ENCODE data around the gene F3. TPM values are rescaled to one million over a fixed set of nuclear protein-coding genes. Genes with fewer than 3 reads are reported as not detected.

F3 gene
- polyA plus RNA-seq, 3 donors, result 0.29 to 3.7 (median 0.77) TPM

DNA sequence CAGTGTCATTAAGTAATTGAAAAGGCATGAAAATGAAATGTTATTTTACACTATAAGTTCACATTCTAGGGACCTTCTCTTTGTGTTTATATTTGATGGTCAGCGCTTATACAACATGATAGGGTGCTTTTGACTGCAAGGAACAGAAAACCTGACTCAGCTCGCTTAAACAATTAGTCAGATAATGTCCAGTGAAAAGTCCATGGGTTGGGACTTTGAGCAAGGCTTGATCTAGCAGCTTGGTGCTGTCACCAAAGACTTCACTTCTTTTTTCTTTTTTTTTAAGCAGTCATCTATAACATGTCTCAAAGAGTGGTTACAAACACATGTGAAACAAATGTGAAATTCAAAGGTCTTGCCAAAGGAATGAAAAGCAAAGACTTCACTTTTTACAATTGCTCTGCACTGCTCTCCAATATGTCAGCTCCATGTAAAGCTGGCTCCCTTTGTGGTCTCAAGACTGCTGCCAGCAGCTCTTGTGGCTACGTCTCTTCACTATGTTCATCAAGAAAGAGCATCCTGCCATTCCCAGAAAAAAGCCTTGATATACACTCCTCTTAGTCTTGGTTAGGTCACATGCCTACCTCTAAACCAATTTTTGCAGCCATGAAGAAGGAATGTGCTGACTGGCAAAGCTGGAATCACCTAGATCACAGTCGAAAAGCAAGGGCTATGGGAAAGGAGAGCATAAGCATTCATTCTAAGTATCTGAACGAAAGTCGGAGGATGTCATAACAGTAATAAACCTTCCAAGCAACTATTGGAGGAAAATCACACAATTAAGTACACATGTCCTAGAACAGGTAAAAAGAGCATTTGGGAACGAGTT, 15.2 kb downstream of the F3 start:
- peaks cover 0 to 26% of the 10 kb centered on the region in 2 donors for H3K36me3 ChIP-seq (replicated peaks in 1 of 2; ENCODE audit: control insufficient read depth in 1 of 2, insufficient read depth in 2 of 2, low read length in 2 of 2)
- peaks cover 0 to 2% (median 0%) of the 10 kb centered on the region in 7 donors for H3K9me3 Mint-ChIP-seq
- TF ChIP-seq, protein P1, sequence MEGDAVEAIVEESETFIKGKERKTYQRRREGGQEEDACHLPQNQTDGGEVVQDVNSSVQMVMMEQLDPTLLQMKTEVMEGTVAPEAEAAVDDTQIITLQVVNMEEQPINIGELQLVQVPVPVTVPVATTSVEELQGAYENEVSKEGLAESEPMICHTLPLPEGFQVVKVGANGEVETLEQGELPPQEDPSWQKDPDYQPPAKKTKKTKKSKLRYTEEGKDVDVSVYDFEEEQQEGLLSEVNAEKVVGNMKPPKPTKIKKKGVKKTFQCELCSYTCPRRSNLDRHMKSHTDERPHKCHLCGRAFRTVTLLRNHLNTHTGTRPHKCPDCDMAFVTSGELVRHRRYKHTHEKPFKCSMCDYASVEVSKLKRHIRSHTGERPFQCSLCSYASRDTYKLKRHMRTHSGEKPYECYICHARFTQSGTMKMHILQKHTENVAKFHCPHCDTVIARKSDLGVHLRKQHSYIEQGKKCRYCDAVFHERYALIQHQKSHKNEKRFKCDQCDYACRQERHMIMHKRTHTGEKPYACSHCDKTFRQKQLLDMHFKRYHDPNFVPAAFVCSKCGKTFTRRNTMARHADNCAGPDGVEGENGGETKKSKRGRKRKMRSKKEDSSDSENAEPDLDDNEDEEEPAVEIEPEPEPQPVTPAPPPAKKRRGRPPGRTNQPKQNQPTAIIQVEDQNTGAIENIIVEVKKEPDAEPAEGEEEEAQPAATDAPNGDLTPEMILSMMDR (IDR thresholded peaks at IDR 0.05), result no peak
- no peak for DNase-seq
- 75% methylated on average over 1 of the region's 7 CpGs for WGBS (ENCODE audit: insufficient coverage)
- H4K20me1 ChIP-seq (ENCODE audit: insufficient read depth, low read length), result no peaks in the 10 kb centered on the region
- intact Hi-C loops (cut with micrococcal nuclease), result loop anchor here in 1 of 2 donors (10.0 kb wide), 1 partner anchor 278 kb away; no protein-coding TSS in a partner anchor
- no peaks in the 10 kb centered on the region for H3K9me3 ChIP-seq (replicated peaks in 1 of 2; ENCODE audit: control insufficient read depth in 1 of 2, insufficient read depth in 1 of 2, low read length in 2 of 2)
- H3K27ac Mint-ChIP-seq, result no peak overlapping the region
- no peaks in the 10 kb centered on the region for H3K27me3 ChIP-seq (ENCODE audit: control insufficient read depth in 2 of 2, insufficient read depth in 2 of 2, low read length in 2 of 2)
- H3K79me2 ChIP-seq (ENCODE audit: insufficient read depth, low read length), result no peaks in the 10 kb centered on the region
- no peak overlapping the region for H3K27ac ChIP-seq (ENCODE audit: low read depth in 1 of 2, low read length in 2 of 2)
- H3K4me3 ChIP-seq (replicated peaks in 1 of 3; ENCODE audit: low read depth in 2 of 3, low read length in 3 of 3), result no peak overlapping the region
- H2AFZ ChIP-seq (ENCODE audit: insufficient read depth, low read depth, low read length, poor library complexity, severe bottlenecking), result no peak overlapping the region
- H3K4me2 ChIP-seq (replicated peaks; ENCODE audit: extremely low read depth, low read length, poor library complexity, severe bottlenecking), result no peak overlapping the region
- H3K4me1 ChIP-seq (ENCODE audit: control insufficient read depth in 1 of 2, insufficient read depth in 2 of 2, low read length in 2 of 2), result peaks cover 0 to 5% of the 10 kb centered on the region in 2 donors
- H3K4me3 Mint-ChIP-seq, result no peak overlapping the region
- H3K4me1 Mint-ChIP-seq, result peaks cover 11% of the 10 kb centered on the region
- H3K36me3 Mint-ChIP-seq, result peaks cover 9 to 26% of the 10 kb centered on the region in 2 donors
- H3K27me3 Mint-ChIP-seq (ENCODE audit: low read depth in 3 of 3), result peaks cover 0 to 3% (median 1%) of the 10 kb centered on the region in 3 donors
- H3K9ac ChIP-seq (ENCODE audit: insufficient read depth, low read length, poor library complexity, severe bottlenecking), result no peak overlapping the region

DNA sequence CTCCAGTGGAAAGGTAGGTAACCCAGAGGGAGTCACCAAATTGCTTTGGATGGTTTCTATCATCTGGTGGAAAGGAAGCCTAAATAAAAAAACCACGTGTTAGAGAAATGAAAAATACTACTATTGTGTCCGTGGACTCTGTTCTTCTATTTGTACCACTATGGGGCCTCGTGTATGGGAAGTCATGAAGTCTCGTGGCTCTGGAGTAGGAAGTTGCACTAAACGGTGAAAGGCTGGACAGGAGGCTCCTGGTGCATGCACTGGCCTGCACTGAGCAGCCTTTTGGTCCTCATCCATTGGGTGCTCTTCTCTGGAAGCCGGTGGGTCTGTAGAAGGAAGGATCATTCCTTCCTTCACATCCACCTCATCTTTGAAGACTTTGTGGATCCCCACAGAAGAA, 17.0 kb downstream of the F3 start:
- Mint-ChIP-seq H3K4me3 (peak overlapping the region in 1 of 2 donors; percentile 19), H3K4me1 (peaks cover 11% of the 10 kb centered on the region), H3K27me3 (ENCODE audit: low read depth in 3 of 3) (peaks cover 0 to 3% (median 1%) of the 10 kb centered on the region in 3 donors), H3K27ac (no peak overlapping the region), H3K36me3 (peaks cover 7 to 11% of the 10 kb centered on the region in 2 donors), H3K9me3 (peaks cover 0 to 2% (median 0%) of the 10 kb centered on the region in 7 donors)
- H3K4me2 ChIP-seq (replicated peaks; ENCODE audit: extremely low read depth, low read length, poor library complexity, severe bottlenecking), result no peak overlapping the region
- peaks cover 0 to 5% of the 10 kb centered on the region in 2 donors for H3K4me1 ChIP-seq (ENCODE audit: control insufficient read depth in 1 of 2, insufficient read depth in 2 of 2, low read length in 2 of 2)
- peaks cover 0 to 9% of the 10 kb centered on the region in 2 donors for H3K36me3 ChIP-seq (replicated peaks in 1 of 2; ENCODE audit: control insufficient read depth in 1 of 2, insufficient read depth in 2 of 2, low read length in 2 of 2)
- no peaks in the 10 kb centered on the region for H3K9me3 ChIP-seq (replicated peaks in 1 of 2; ENCODE audit: control insufficient read depth in 1 of 2, insufficient read depth in 1 of 2, low read length in 2 of 2)
- H2AFZ ChIP-seq (ENCODE audit: insufficient read depth, low read depth, low read length, poor library complexity, severe bottlenecking), result no peak overlapping the region
- WGBS (ENCODE audit: insufficient coverage), result 38% methylated on average over 2 of the region's 6 CpGs
- H4K20me1 ChIP-seq (ENCODE audit: insufficient read depth, low read length), result no peaks in the 10 kb centered on the region
- H3K79me2 ChIP-seq (ENCODE audit: insufficient read depth, low read length), result no peaks in the 10 kb centered on the region
- intact Hi-C loops (cut with micrococcal nuclease), result loop anchor here (5.0 to 10.0 kb wide), 2 partner anchors 280 to 283 kb away; no protein-coding TSS in a partner anchor
- DNase-seq, result no peak
- H3K9ac ChIP-seq (ENCODE audit: insufficient read depth, low read length, poor library complexity, severe bottlenecking), result no peak overlapping the region
- no peak overlapping the region for H3K27ac ChIP-seq (ENCODE audit: low read depth in 1 of 2, low read length in 2 of 2)
- TF ChIP-seq, protein P1 (IDR thresholded peaks at IDR 0.05), result no peak
- H3K27me3 ChIP-seq (ENCODE audit: control insufficient read depth in 2 of 2, insufficient read depth in 2 of 2, low read length in 2 of 2), result no peaks in the 10 kb centered on the region
- H3K4me3 ChIP-seq (replicated peaks in 1 of 3; ENCODE audit: low read depth in 2 of 3, low read length in 3 of 3), result no peak overlapping the region
